Astrocyte (in vitro differentiated cells and primary cell): ENCODE measurements around the gene C3orf52.

Source experiments
- EZH2 ChIP-seq: IDR thresholded peaks from 2 replicates; pipeline ENCODE4 v1.6.1; 2012; ENCODE audit warnings: mild to moderate bottlenecking, low read length, inconsistent platforms; ENCODE audit not compliant: insufficient read depth
- TF ChIP-seq, protein P1 (sequence below): IDR thresholded peaks from 2 replicates; pipeline ENCODE4 v1.5.1; 2011; ENCODE audit warnings: low read depth, mild to moderate bottlenecking, inconsistent platforms, low read length, moderate library complexity; ENCODE audit not compliant: insufficient read depth

DNA sequence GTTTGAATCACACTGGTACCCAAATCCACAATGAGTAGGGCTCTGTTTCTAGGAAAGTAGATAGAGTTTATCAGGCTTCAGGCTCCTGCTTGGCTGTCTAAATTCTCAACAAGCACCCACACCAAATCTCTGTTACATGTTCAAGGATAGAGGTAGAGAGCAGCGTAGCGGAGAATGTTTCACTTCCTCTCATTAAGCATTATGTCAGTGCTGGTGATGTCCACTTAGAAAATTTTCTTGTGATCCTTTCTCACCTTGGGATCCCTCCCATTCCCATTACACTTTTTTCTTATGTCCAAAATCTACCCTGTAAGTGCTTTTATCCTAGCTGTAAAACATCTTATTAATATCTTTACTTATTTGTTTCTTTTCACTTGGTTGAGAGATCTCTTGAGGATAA is 81.6 kb downstream of the C3orf52 start:
- TF ChIP-seq, protein P1, sequence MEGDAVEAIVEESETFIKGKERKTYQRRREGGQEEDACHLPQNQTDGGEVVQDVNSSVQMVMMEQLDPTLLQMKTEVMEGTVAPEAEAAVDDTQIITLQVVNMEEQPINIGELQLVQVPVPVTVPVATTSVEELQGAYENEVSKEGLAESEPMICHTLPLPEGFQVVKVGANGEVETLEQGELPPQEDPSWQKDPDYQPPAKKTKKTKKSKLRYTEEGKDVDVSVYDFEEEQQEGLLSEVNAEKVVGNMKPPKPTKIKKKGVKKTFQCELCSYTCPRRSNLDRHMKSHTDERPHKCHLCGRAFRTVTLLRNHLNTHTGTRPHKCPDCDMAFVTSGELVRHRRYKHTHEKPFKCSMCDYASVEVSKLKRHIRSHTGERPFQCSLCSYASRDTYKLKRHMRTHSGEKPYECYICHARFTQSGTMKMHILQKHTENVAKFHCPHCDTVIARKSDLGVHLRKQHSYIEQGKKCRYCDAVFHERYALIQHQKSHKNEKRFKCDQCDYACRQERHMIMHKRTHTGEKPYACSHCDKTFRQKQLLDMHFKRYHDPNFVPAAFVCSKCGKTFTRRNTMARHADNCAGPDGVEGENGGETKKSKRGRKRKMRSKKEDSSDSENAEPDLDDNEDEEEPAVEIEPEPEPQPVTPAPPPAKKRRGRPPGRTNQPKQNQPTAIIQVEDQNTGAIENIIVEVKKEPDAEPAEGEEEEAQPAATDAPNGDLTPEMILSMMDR = no peak
- no peak for TF ChIP-seq EZH2
